Right lobe of liver (tissue), 4 donors: ENCODE measurements around the gene DAZAP1.

Experiments used
- POLR2A ChIP-seq: fragments of 450-650 bp; IDR thresholded peaks from one replicate; pipeline ENCODE4 v1.6.1; 2017; ENCODE audit warnings: antibody characterized with exemption, mild to moderate bottlenecking
- TF ChIP-seq, protein P1 (sequence below), 4 donors: fragments of 200-600 bp in 3 of 4; fragments of 450-650 bp in 1 of 4; IDR thresholded peaks; one replicate each; pipeline versions ENCODE4 v1.5.1 to v1.8.0; 2016 to 2022; ENCODE audit warnings: antibody characterized with exemption in 4 of 4, mild to moderate bottlenecking in 2 of 4
- donor health status: DM: no; HTN: no; CAD: no.
- donor health status: DM: no; HTN: no; CAD: no.
- donor health status: DM: no; HTN: yes; CAD: no.

- TF ChIP-seq, protein P1, sequence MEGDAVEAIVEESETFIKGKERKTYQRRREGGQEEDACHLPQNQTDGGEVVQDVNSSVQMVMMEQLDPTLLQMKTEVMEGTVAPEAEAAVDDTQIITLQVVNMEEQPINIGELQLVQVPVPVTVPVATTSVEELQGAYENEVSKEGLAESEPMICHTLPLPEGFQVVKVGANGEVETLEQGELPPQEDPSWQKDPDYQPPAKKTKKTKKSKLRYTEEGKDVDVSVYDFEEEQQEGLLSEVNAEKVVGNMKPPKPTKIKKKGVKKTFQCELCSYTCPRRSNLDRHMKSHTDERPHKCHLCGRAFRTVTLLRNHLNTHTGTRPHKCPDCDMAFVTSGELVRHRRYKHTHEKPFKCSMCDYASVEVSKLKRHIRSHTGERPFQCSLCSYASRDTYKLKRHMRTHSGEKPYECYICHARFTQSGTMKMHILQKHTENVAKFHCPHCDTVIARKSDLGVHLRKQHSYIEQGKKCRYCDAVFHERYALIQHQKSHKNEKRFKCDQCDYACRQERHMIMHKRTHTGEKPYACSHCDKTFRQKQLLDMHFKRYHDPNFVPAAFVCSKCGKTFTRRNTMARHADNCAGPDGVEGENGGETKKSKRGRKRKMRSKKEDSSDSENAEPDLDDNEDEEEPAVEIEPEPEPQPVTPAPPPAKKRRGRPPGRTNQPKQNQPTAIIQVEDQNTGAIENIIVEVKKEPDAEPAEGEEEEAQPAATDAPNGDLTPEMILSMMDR (IDR thresholded peaks at IDR 0.05): peak; percentile 38 to 43 (median 38)
- peak; percentile 47 for TF ChIP-seq POLR2A
Measured at GRCh38 chr19:1406774-1407527, 435 bp upstream of the DAZAP1 start.
